Retinal pigment epithelial cell (primary cell): Measurements from ENCODE around the gene ADH5.
"Not testable (repeated sequence)": the region's sequence is repeated elsewhere in the genome, so short reads cannot be mapped to it uniquely, and the experiment has no call there.

Experiments
- DNase-seq: peaks from one replicate; pipeline ENCODE4 v3.0.0-alpha.2; 2010; ENCODE audit warnings: low read depth
- H3K4me3 ChIP-seq: 2 replicates; pipeline ENCODE4 v1.5.1; 2011; ENCODE audit warnings: mild to moderate bottlenecking, low read length, control low read depth, moderate library complexity
- TF ChIP-seq, protein P1 (sequence below): conservative IDR thresholded peaks from 2 replicates; pipeline ENCODE4 v1.5.1; 2011; ENCODE audit warnings: low read depth, low read length, control low read depth, inconsistent platforms

Gene ADH5

DNA sequence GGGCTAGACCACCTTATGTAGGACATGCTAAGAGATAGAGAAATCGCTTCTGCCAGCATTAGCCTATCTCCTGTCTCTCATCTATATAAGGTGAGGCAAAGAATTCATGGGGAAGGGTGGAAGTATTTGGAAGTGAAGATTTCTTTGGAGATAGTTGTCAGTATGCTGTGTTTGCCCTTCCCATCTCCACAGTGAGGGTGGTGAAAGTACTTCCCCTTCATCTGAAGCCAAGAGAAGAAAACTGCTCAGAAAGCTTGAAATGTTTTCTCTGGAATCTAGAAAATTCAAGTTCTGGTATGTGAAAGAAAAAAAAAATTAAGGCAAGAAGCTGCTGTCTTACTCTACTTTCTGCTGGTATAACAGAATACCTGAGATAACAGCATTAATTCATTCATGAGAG, 12.3 kb upstream of the ADH5 start:
- TF ChIP-seq, protein P1, sequence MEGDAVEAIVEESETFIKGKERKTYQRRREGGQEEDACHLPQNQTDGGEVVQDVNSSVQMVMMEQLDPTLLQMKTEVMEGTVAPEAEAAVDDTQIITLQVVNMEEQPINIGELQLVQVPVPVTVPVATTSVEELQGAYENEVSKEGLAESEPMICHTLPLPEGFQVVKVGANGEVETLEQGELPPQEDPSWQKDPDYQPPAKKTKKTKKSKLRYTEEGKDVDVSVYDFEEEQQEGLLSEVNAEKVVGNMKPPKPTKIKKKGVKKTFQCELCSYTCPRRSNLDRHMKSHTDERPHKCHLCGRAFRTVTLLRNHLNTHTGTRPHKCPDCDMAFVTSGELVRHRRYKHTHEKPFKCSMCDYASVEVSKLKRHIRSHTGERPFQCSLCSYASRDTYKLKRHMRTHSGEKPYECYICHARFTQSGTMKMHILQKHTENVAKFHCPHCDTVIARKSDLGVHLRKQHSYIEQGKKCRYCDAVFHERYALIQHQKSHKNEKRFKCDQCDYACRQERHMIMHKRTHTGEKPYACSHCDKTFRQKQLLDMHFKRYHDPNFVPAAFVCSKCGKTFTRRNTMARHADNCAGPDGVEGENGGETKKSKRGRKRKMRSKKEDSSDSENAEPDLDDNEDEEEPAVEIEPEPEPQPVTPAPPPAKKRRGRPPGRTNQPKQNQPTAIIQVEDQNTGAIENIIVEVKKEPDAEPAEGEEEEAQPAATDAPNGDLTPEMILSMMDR, result no peak
- H3K4me3 ChIP-seq, result no peak overlapping the region
- no peak for DNase-seq

DNA sequence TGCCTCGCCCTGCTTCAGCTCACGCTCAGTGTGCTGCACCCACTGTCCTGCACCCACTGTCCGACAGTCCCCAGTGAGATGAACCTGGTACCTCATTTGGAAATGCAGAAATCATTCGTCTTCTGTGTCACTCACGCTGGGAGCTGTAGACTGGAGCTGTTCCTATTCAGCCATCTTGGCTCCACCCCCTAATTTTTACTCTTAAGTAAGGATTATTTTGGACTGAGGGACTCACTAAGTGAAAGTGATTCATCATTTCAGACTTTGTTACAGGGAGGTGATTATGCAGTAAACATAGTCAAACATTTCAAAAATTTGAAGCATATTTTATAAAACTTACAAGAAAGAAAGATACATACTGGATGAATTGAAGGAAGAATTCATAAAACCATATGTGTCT, 11.2 kb upstream of the ADH5 start:
- not testable (repeated sequence) for H3K4me3 ChIP-seq, DNase-seq

DNA sequence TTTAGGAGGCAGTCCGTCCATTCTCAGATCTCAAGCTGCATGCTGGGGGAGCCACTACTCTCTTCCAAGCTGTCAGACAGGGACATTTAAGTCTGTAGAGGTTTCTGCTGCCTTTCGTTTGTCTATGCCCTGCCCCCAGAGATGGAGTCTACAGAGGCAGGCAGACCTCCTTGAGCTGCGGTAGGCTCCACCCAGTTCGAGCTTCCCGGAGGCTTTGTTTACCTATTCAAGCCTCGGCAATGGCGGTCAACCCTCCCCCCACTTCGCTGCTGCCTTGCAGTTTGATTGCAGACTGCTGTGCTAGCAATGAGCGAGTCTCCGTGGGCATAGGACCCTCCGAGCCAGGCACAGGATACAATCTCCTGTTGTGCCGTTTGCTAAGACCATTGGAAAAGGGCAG, 10.7 kb upstream of the ADH5 start:
- no peak for DNase-seq
- H3K4me3 ChIP-seq, result no peak overlapping the region
- TF ChIP-seq, protein P1, result no peak

DNA sequence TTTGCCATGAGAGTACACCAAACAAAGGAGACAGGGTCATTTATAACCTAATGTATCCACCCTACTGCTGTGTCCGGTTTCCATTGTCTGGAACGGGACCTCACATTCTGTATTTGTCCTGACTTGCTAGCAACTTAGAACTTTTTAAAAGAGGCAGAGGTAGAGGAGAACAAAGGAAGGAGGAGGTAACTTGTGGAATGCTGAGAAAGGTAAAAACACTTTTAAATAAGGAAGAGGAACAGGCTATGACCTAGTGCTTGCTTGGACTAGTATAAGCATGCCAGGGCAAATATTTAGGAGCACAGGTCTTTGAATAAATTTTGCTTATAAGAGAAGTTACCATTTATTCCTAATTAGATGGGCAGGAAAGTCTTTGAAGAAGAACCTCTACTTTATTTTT, 3.3 kb upstream of the ADH5 start:
- not testable (repeated sequence) for H3K4me3 ChIP-seq, DNase-seq

DNA sequence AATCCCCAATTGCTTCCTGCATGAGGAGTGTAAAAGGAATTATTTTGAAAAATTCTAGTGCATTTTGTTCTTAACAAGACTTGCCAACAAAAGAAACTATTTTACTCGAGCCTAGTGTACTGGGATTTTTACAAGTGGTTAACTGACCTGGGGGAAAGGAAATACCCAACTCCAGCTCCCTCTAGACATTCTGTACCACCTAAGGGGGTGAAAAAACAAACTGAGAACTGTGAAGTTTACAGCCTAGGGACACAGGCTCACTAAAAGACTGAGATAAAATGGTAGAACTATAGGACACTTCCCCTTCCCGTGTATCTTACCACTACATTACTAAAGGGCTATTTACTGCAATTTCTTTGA, 2.6 kb upstream of the ADH5 start:
- TF ChIP-seq, protein P1, result no peak
- DNase-seq, result no peak
- no peak overlapping the region for H3K4me3 ChIP-seq

DNA sequence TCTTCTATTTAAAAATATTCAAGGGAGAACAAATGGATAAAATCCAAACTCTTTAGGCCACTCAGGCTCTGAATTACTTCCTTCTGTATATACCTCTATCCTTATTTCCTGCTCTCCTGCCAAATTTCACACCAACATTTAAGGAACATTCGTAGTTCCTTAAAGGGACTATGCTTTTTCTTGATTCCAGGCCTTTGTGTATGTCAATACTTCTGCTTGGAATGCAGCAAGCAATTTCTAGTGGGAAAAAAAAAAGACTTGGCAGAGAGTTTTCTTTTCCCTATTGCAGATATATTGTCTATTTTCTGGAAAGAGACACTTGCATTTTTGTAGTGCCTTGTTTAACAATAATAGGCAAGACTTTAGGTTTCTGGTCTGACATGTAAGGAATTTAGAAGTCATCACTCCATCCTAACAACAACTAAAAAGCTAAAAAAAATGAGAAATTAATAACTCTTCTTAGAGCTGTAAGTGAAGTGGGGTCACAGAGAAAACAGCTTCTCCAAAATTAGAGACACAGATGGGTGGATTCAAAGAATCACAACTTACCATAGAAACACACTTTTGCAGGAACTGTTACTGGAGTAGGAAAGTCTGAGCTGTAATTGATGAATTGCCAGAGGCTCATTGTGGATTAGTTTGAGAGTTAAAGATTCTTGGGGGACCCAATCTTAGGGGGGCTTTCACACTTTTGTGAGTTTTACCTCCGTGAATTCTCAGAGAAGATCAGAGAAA, 2.1 kb upstream of the ADH5 start:
- TF ChIP-seq, protein P1, result no peak
- no peak for DNase-seq
- no peak overlapping the region for H3K4me3 ChIP-seq

DNA sequence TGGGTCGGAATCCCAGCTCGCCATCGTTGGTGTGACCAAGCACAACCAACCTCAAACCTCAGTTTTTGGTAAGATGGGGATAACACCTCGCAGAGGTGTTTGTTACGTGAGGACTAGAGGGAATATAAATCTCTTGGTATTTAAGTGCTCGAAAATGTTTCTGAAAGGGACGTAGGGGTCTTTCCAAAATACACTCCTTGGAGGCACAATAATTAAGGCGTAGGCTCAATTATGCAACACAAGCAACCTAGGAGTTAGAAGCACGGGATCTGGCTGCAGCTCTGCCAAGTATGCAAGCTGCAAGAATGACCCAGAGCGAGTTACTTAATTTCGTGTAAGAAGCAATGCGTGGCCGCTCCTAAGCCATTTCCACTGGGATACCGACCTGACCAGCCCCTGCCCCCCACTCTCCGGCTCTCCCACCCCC, 552 bp downstream of the ADH5 start:
- peak overlapping the region; percentile 75 for H3K4me3 ChIP-seq
- TF ChIP-seq, protein P1, result no peak
- peak; percentile 69 for DNase-seq

DNA sequence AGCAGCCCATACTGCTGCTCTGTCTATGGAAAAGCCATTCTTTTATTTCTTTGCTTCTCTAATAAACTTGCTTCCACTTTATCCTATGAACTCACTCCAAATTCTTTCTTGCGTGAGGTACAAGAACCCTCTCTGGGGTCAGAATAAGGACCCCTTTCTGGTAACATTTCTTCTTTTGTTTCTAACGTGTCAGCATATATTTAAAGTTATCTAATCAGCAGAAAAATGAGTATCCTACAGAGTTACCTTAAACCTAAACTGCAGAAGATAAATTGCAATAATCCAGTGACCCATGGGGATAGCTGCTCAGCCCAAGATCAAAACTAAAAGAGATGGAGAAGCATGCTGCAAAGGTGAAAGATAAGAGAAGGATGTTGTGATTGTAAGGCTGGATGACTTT, 4.0 kb downstream of the ADH5 start:
- TF ChIP-seq, protein P1, result no peak
- DNase-seq, result no peak
- no peak overlapping the region for H3K4me3 ChIP-seq
